ENCODE measurements around the gene ZDHHC22.

- TF ChIP-seq CTCF (conservative IDR thresholded peaks at IDR 0.05; ENCODE audit: low read depth in 2 of 2) (no peak), REST (IDR thresholded peaks at IDR 0.05; ENCODE audit: unreplicated experiment) (no peak), STAT1 (IDR thresholded peaks at IDR 0.05; ENCODE audit: unreplicated experiment) (no peak), CREB1 (CRISPR knock-in tag; IDR thresholded peaks at IDR 0.05; ENCODE audit: low read depth) (no peak), POLR2AphosphoS5 (IDR thresholded peaks at IDR 0.05; ENCODE audit: low read depth) (no peak), EZH2 (IDR thresholded peaks at IDR 0.05; ENCODE audit: low read depth, unreplicated experiment) (no peak), ZNF462 (CRISPR knock-in tag; IDR thresholded peaks at IDR 0.05) (no peak), EZH2phosphoT487 (IDR thresholded peaks at IDR 0.05; ENCODE audit: unreplicated experiment) (no peak), ZNF114 (CRISPR knock-in tag; IDR thresholded peaks at IDR 0.05) (no peak), NANOG (IDR thresholded peaks at IDR 0.05; ENCODE audit: borderline replicate concordance) (no peak), ZNF331 (CRISPR knock-in tag; IDR thresholded peaks at IDR 0.05; ENCODE audit: low read depth) (no peak)
These were observed 11.2 kb downstream of the ZDHHC22 start for GRCh38 chr14:77130386-77130785.
